Loucy (cell line): ENCODE measurements around the gene ACER2.

ENCODE experiments used
- EZH2phosphoT487 ChIP-seq: fragments of 200-600 bp; IDR thresholded peaks from 2 replicates; pipeline ENCODE4 v1.6.1; 2018; ENCODE audit warnings: antibody characterized with exemption, mild to moderate bottlenecking, moderate library complexity, borderline replicate concordance
- TF ChIP-seq, protein P1 (sequence below): fragments of 200-600 bp; sonication (generic); conservative IDR thresholded peaks from 2 replicates; pipeline ENCODE4 v1.5.1; 2014; ENCODE audit warnings: mild to moderate bottlenecking, antibody characterized with exemption, low read length

DNA sequence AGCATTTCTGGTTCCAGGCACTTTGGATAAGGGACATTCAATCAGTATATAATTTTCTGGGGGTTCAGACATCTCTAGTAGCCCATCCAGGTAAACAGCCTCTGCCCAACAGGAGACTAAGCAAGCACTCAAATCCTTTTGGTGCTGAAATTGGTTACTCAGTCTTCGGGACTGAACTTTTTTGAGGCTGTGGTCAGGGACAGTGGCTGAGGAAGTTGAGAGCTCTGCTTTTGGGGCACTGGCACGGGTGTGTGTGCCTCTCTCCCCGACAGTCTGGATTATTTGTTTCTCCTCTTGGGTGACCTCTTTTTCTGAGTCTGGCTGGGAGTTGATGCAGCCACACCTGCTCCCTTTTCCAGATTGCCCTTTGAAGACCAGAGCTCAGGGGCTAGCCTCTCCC, 47.6 kb downstream of the ACER2 start:
- TF ChIP-seq, protein P1, sequence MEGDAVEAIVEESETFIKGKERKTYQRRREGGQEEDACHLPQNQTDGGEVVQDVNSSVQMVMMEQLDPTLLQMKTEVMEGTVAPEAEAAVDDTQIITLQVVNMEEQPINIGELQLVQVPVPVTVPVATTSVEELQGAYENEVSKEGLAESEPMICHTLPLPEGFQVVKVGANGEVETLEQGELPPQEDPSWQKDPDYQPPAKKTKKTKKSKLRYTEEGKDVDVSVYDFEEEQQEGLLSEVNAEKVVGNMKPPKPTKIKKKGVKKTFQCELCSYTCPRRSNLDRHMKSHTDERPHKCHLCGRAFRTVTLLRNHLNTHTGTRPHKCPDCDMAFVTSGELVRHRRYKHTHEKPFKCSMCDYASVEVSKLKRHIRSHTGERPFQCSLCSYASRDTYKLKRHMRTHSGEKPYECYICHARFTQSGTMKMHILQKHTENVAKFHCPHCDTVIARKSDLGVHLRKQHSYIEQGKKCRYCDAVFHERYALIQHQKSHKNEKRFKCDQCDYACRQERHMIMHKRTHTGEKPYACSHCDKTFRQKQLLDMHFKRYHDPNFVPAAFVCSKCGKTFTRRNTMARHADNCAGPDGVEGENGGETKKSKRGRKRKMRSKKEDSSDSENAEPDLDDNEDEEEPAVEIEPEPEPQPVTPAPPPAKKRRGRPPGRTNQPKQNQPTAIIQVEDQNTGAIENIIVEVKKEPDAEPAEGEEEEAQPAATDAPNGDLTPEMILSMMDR: no peak
- no peak for TF ChIP-seq EZH2phosphoT487
